ENCODE measurements around the gene TXNRD2.

The TXNRD2 gene

GRCh38 chr22:19965771-19966709 is 24.4 kb upstream of the TXNRD2 start:
- no peak for DNase-seq

DNA sequence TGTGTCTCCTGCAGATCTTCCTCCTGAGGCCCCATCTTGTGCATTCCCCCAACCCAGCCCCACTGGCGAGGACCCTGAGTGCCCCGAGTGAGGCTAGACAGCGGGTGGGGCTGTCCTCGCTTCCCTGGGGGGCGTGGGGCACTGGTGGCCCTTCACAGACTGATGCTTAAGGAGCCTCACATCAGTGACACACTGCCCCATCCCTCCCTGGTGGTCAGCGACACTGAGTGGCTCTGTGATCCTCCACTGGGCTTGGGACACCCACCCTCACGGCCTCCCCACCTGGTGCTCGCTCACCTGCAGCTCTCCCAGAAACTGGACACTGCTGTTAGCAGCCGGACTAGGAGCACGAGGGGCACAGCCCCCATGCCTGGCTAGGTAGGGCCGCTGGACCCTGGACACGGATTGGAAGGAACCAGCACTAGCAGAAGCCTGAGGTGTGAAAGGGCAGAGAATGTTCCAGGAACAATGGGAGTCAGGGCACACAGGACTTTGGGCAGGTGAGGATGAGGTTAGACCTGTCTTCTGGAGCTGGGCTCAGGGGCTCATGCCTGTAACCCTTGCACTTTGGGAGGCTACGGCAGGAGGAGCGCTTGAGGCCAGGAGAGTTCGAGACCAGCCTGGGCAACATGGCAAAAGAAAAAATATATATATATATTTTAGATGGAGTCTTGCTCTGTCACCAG is 23.2 kb upstream of the TXNRD2 start:
- DNase-seq, result no peak

DNA sequence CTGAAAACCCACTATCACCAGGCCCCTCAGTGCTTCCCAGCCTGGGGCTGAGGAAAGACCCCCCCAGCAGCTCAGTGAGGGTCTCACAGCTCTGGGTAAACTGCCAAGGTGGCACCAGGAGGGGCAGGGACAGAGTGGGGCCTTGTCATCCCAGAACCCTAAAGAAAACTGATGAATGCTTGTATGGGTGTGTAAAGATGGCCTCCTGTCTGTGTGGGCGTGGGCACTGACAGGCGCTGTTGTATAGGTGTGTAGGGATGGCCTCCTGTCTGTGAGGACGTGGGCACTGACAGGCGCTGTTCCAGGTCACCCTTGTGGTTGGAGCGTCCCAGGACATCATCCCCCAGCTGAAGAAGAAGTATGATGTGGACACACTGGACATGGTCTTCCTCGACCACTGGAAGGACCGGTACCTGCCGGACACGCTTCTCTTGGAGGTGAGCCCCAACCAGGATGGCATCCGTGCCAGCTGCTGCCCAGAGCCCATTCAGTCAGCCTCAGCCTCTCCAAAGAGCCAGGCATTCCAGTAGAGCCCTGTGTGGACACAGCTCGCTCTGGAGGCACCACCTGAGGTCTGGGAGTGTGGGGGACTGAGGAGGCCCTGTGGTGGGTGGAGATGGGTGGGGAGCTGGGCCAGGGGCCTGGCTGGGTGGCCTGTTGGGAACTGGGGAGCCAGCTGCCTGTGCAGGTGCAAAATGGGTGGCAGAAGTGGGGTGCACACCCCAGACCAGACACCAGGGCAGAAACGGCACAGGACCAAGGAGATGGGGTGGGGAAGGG is 22.4 kb upstream of the TXNRD2 start:
- DNase-seq, result no peak

DNA sequence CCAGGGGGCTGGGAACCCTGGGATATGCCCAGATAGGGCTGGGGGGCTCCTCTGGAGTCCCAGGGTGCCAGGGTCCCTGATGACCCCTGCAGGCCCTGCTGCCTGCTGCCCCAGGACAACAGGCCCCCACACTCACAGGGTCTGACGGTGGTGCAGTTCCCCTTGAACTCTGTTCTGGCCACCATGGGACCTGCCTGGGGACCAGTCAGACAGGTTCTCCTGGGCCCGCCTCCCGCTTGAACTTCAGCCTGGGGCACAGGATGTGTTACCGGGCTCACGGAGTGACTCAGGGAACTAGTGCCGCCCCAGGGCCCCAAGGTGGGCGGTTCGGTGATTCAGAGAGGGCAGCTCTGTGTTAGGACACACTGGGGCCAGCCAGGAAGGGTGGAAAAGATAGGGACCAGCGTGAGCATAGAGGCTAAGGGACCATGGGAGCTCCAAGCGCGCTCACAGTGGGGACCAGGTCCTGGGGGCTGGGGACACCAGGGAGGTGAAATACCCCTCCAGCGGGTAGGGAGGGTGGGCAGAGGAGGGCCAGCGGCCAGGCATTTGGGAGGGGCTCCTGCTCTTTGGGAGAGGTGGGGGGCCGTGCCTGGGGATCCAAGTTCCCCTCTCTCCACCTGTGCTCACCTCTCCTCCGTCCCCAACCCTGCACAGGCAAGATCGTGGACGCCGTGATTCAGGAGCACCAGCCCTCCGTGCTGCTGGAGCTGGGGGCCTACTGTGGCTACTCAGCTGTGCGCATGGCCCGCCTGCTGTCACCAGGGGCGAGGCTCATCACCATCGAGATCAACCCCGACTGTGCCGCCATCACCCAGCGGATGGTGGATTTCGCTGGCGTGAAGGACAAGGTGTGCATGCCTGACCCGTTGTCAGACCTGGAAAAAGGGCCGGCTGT is 21.5 kb upstream of the TXNRD2 start:
- DNase-seq, result peak; percentile 35

GRCh38 chr22:19962246-19962908 is 20.8 kb upstream of the TXNRD2 start:
- DNase-seq, result peak; percentile 55

- no peak for DNase-seq
Measured at GRCh38 chr22:19961868-19962245, 20.2 kb upstream of the TXNRD2 start.

DNA sequence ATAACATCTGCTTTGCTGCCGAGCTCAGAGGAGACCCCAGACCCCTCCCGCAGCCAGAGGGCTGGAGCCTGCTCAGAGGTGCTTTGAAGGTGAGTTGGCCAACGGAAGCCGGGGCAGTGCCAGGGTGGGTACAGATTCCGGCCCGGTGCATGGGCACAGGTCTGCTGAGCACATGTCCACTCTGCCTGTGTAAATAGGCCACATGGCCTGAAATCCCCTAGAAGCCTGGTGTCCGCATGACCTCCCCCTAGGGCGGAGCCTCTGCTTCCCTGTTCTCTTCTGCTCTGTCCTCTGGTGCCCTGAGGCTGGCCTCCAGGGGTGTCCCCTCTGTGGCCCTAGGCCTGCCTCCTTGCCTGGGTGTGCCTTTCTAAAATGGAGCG is 19.6 kb upstream of the TXNRD2 start:
- no peak for DNase-seq

DNA sequence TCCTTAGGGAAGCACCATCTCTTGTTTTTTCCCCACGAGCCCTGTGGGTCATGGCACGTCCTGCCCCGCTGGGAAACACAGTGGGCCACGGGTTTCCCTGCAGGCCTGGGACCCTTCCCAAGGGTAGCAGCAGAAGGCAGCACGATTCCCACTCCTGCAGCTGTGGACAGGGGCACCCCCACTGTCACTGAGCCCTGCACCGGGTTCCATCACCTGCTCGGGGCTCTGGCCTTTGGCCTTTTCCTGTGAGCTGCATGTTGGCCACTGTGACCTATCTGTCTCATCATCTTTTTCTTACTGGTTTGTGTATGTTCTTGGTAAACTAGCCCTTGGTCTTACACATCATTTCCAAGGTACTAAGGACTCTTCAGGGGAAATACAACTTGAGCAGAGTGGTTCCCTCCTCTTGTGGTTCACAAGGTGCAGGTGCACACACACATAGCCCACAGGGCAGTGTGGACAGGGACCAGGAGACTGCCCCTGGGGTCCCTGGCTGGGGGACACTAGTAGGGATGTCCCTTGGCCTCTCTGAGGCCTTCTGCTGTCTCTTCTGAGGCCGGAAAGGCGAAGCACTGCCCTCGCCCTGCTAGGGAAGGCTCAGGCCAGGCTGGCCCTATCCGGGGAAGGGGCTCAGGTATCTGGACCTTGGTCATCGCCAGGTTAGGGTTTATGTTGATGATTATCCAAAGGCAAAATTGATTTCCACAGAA is 19.0 kb upstream of the TXNRD2 start:
- DNase-seq, result no peak

GRCh38 chr22:19959587-19960490 is 18.2 kb upstream of the TXNRD2 start:
- DNase-seq, result no peak

- no peak for DNase-seq
Measured at GRCh38 chr22:19959043-19959586, 17.5 kb upstream of the TXNRD2 start.

DNA sequence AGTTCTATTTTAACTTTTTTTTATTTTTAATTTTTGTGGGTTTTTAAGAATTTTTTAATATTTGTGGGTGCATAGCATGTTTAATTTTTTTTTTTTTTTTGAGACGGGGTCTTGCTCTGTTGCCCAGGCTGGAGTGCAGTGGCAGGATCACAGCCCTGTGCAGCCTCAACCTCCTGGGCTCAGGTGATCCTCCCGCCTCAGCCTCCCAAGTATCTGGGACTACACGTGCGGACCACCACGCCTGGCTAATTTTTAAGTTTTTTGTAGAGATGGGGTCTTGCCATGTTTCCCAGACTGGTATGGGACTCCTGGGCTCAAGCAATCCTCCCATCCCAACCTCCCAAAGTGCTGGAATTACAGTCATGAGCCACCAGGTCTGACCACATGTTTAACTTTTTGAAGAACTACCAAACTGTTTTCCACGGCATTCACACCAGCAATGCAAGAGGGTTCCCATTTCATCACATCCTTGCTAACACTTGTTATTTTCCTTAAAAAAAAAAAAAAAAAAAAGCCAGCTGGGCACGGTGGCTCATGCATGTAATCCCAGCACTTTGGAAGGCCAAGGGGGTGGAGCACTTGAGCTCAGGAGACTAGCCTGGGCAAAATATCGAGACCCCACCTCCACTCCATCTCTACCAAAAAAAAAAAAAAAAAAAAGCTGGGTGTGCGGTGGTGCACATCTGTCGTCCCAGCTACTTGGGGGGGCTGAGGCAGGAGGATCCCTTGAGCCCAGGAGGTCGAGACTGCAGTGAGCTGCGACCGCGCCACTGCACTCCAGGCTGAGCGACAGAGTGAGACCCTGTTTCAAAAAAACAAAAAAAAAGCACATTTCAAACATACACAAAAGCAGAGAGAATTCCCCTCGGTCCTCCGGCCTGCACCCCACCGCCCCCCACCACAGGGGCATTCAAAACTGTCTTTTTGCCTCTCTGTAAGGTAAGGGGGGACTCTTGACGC is 16.7 kb upstream of the TXNRD2 start:
- DNase-seq, result no peak

- no peak for DNase-seq
Measured at GRCh38 chr22:19957445-19957844, 15.8 kb upstream of the TXNRD2 start.

GRCh38 chr22:19955241-19956128 is 13.9 kb upstream of the TXNRD2 start:
- no peak for DNase-seq

GRCh38 chr22:19951346-19951745 is 9.7 kb upstream of the TXNRD2 start:
- no peak for DNase-seq

DNA sequence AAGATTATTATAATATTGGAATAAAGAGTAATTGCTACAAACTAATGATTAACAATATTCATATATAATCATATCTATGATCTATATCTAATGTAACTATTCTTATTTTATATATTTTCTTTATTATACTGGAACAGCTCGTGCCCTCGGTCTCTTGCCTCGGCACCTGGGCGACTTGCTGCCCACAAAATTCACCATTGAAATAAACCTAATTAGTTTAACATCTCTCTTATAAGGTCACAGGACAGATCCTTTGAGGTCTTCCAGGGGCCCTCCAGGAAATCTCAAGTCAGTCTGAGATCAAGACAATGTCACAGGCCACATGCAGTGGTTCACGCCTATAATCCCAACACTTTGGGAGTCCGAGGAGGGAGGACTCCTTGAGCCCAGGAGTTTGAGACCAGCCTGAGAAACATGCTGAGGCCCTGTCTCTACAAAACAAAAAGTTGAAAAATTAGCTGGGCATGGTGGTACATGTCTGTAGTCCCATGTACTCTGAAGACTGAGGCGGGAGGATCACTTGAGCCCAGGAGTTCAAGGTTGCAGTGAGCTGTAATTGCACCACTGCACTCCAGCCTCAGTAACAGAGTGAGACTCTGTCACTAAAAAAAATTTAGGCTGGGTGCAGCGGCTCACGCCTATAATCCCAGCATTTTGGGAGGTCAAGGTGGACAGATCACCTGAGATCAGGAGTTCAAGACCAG is 6.6 kb upstream of the TXNRD2 start:
- no peak for DNase-seq

DNA sequence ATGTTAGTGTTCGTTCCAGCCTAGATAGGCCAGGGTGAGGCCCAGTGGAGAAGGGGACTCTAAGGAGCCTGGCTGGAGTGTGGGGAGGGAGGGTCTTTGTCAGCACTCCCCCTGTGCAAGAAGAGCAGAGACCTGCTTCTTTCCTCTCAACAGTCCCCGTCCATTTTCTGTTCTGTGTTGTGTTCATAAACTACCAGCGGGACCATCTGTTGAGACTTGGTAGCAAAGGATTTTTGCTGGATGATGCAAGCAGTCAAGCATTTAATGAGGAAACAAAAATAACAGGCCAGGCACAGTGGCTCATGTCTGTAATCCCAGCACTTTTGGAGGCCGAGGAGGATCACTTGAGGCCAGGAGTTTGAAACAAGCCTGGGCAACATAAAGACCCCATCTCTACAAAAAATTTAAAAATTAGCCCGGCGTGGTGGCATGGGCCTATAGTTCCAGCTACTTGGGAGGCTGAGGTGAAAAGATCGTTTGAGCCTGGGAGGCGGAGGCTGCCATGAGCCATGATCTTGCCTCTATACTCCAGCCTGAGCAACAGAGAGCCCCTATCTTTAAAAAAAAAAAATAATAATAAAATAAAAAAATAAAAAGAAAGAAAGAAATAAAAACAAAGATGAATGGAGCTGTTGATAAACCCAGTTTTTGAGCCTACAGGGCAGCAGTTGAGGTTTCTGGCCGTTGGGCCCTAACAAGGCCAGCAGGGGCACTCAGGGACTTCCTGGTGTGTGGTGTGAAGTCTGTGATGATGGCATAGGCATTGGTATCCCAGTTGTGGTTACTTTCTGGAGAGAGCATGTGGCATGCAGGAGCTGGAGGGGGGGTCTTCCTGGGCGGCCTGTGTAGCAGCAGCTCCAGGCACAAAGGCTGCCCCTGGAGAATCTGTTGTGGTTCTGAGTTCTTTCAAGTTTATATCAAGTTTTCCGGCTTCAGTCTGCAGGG is 1.7 kb upstream of the TXNRD2 start:
- DNase-seq, result no peak

Measured in NCI-H2029 (cell line).